Loucy (cell line): ENCODE results near the gene ITGB3.

Experiments
- H2AFZ ChIP-seq: fragments of 200-600 bp; sonication (generic); 2 replicates; pipeline ENCODE4 v1.6.0; 2016; ENCODE audit warnings: antibody characterized with exemption, mild to moderate bottlenecking, low read length, moderate library complexity
- H3F3A ChIP-seq: fragments of 200-600 bp; 2 replicates; pipeline ENCODE4 v1.6.0; 2016; ENCODE audit warnings: antibody characterized with exemption, low read depth, mild to moderate bottlenecking
- H3K27me3 ChIP-seq: fragments of 200-600 bp; sonication (generic); 2 replicates; pipeline ENCODE4 v1.6.1; 2014; ENCODE audit warnings: low read length, mild to moderate bottlenecking; ENCODE audit not compliant: insufficient read depth, poor library complexity, severe bottlenecking
- H3K36me3 ChIP-seq: fragments of 200-600 bp; sonication (generic); 2 replicates; pipeline ENCODE4 v1.6.1; 2016; ENCODE audit warnings: low read length; ENCODE audit not compliant: insufficient read depth
- H3K4me1 ChIP-seq: fragments of 200-600 bp; sonication (generic); 2 replicates; pipeline ENCODE4 v1.5.1; 2014; ENCODE audit warnings: low read length, mild to moderate bottlenecking; ENCODE audit not compliant: insufficient read depth, poor library complexity, severe bottlenecking
- H3K4me2 ChIP-seq: fragments of 200-600 bp; sonication (generic); 2 replicates; pipeline ENCODE4 v1.6.0; 2014; ENCODE audit warnings: antibody characterized with exemption, low read length, low read depth, mild to moderate bottlenecking; ENCODE audit not compliant: poor library complexity, severe bottlenecking
- H3K4me3 ChIP-seq: fragments of 200-600 bp; sonication (generic); 2 replicates; pipeline ENCODE4 v1.5.1; 2014; ENCODE audit warnings: low read length, mild to moderate bottlenecking, mixed read lengths; ENCODE audit not compliant: poor library complexity, severe bottlenecking
- H3K79me2 ChIP-seq: fragments of 200-600 bp; sonication (generic); 2 replicates; pipeline ENCODE4 v1.6.1; 2014; ENCODE audit warnings: low read length; ENCODE audit not compliant: insufficient read depth
- H3K9ac ChIP-seq: fragments of 200-600 bp; sonication (generic); 2 replicates; pipeline ENCODE4 v1.6.0; 2014; ENCODE audit warnings: mild to moderate bottlenecking, low read depth, low read length, moderate library complexity; ENCODE audit not compliant: poor library complexity, severe bottlenecking
- H3K9me2 ChIP-seq: fragments of 200-600 bp; sonication (generic); replicated peaks from 2 replicates; pipeline ENCODE4 v1.6.1; 2016; ENCODE audit warnings: low read depth, low read length, mixed read lengths
- H3K9me3 ChIP-seq: fragments of 200-600 bp; sonication (generic); 2 replicates; pipeline ENCODE4 v1.6.1; 2014; ENCODE audit warnings: mild to moderate bottlenecking, antibody characterized with exemption, low read length, low read depth; ENCODE audit not compliant: insufficient read depth
- H4K20me1 ChIP-seq: fragments of 200-600 bp; sonication (generic); 2 replicates; pipeline ENCODE4 v1.6.0; 2014; ENCODE audit warnings: antibody characterized with exemption, low read length, mild to moderate bottlenecking; ENCODE audit not compliant: insufficient read depth, poor library complexity, severe bottlenecking
- EZH2phosphoT487 ChIP-seq: fragments of 200-600 bp; IDR thresholded peaks from 2 replicates; pipeline ENCODE4 v1.6.1; 2018; ENCODE audit warnings: antibody characterized with exemption, mild to moderate bottlenecking, moderate library complexity, borderline replicate concordance
- TF ChIP-seq, protein P1 (sequence below): fragments of 200-600 bp; sonication (generic); conservative IDR thresholded peaks from 2 replicates; pipeline ENCODE4 v1.5.1; 2014; ENCODE audit warnings: mild to moderate bottlenecking, antibody characterized with exemption, low read length

Gene ITGB3

DNA sequence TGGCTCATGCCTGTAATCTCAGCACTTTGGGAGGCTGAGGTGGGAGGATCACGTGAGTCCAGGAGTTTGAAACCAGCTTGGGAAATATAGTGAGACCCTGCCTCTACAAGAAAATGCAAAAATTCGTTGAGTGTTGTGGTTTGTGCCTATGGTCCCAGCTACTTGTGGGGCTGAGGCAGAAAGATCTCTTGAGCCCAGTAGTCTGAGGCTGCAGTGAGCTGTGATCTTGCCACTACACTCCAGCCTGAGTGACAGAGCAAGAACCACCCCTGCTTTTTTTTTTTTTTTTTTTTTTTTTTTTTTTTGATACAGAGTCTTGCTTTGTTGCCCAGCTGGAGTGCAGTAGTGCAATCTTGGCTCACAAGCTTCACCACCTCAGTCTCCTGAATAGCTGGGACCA, 34.0 kb downstream of the ITGB3 start:
- H3F3A ChIP-seq: no peaks in the 10 kb centered on the region
- no peak overlapping the region for H2AFZ ChIP-seq
- no peaks in the 10 kb centered on the region for H3K9me3 ChIP-seq
- TF ChIP-seq EZH2phosphoT487: no peak
- no peaks in the 10 kb centered on the region for H3K9me2 ChIP-seq
- peaks cover 5% of the 10 kb centered on the region for H3K4me1 ChIP-seq
- no peak overlapping the region for H3K4me2 ChIP-seq
- H3K36me3 ChIP-seq: no peaks in the 10 kb centered on the region
- H3K27me3 ChIP-seq: no peaks in the 10 kb centered on the region
- H3K9ac ChIP-seq: no peak overlapping the region
- no peaks in the 10 kb centered on the region for H4K20me1 ChIP-seq
- H3K79me2 ChIP-seq: no peaks in the 10 kb centered on the region
- no peak overlapping the region for H3K4me3 ChIP-seq

DNA sequence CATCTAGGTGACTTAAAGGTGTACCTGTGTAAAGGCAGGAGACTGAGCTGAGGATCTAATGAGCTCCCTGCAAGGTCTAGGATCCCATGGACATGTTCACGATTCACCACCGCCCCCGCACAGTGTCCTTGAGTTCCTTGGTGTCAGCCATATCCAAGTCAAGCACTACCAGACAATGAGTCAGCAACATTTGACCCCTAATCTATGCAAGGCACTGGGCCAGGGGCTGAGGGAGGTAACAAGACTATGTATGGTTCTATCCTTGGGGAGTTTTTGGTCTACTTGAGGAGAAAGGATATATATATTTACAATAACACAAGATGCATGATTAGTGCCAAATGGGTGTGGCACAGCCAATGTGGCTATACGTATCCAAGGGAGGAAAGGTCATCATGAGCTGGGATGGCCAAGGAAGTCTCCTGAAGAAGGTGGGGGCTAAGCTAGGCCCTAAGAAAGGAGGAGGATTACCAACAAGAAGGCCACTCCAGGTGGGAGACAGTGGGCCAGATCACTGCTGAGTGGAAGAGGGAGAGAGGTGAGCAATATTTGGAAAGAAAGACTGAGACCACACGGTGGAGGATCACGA, 35.0 kb downstream of the ITGB3 start:
- TF ChIP-seq, protein P1, sequence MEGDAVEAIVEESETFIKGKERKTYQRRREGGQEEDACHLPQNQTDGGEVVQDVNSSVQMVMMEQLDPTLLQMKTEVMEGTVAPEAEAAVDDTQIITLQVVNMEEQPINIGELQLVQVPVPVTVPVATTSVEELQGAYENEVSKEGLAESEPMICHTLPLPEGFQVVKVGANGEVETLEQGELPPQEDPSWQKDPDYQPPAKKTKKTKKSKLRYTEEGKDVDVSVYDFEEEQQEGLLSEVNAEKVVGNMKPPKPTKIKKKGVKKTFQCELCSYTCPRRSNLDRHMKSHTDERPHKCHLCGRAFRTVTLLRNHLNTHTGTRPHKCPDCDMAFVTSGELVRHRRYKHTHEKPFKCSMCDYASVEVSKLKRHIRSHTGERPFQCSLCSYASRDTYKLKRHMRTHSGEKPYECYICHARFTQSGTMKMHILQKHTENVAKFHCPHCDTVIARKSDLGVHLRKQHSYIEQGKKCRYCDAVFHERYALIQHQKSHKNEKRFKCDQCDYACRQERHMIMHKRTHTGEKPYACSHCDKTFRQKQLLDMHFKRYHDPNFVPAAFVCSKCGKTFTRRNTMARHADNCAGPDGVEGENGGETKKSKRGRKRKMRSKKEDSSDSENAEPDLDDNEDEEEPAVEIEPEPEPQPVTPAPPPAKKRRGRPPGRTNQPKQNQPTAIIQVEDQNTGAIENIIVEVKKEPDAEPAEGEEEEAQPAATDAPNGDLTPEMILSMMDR: no peak
- TF ChIP-seq EZH2phosphoT487: no peak
- H3K36me3 ChIP-seq: no peaks in the 10 kb centered on the region
- no peak overlapping the region for H3K4me3 ChIP-seq
- no peaks in the 10 kb centered on the region for H3F3A ChIP-seq
- no peaks in the 10 kb centered on the region for H3K27me3 ChIP-seq
- H3K4me2 ChIP-seq: no peak overlapping the region
- H3K4me1 ChIP-seq: peaks cover 5% of the 10 kb centered on the region
- no peaks in the 10 kb centered on the region for H3K9me2 ChIP-seq
- no peaks in the 10 kb centered on the region for H4K20me1 ChIP-seq
- no peak overlapping the region for H2AFZ ChIP-seq
- no peaks in the 10 kb centered on the region for H3K79me2 ChIP-seq
- no peak overlapping the region for H3K9ac ChIP-seq
- H3K9me3 ChIP-seq: no peaks in the 10 kb centered on the region

DNA sequence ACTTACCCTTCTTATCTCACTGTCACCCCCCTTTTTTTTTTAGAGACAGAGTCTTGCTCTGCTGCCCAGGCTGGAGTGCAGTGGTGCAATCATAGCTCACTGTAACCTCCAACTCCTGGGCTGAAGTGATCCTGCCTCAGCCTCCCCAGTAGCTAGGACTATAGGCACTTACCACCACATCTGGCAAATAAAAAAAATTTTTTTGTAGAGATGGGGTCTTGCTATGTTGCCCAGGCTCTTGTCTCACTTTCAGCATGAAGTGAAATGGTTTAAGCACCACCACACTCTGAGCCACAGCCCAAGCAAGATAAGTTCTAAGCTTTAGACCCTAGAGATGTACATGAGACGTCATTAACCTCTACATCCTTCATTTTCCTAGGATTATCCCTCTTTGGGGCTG, 35.7 kb downstream of the ITGB3 start:
- Histone ChIP-seq H3K9ac (no peak overlapping the region), H3K9me3 (no peaks in the 10 kb centered on the region), H3F3A (no peaks in the 10 kb centered on the region), H3K27me3 (no peaks in the 10 kb centered on the region), H3K36me3 (no peaks in the 10 kb centered on the region), H4K20me1 (no peaks in the 10 kb centered on the region), H3K4me1 (peaks cover 5% of the 10 kb centered on the region), H3K79me2 (no peaks in the 10 kb centered on the region), H3K4me3 (no peak overlapping the region), H3K4me2 (no peak overlapping the region), H3K9me2 (no peaks in the 10 kb centered on the region), H2AFZ (no peak overlapping the region)
- TF ChIP-seq EZH2phosphoT487: no peak
- TF ChIP-seq, protein P1: no peak

DNA sequence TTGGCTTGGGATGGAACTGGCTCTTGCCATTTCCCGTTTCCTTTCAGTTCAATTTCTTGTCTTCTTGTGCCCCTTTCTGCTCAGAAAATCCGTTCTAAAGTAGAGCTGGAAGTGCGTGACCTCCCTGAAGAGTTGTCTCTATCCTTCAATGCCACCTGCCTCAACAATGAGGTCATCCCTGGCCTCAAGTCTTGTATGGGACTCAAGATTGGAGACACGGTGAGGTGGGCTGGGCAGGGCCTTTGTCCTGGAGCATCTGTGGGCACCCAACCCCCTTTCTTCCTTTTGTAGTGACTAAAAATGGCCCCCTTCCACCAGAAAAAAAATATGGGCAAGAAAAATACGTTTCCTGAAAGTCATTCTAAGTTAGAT, 37.2 kb downstream of the ITGB3 start:
- Histone ChIP-seq H3F3A (no peaks in the 10 kb centered on the region), H3K9ac (no peak overlapping the region), H3K79me2 (no peaks in the 10 kb centered on the region), H4K20me1 (no peaks in the 10 kb centered on the region), H2AFZ (no peak overlapping the region), H3K4me3 (no peak overlapping the region), H3K9me3 (no peaks in the 10 kb centered on the region), H3K27me3 (no peaks in the 10 kb centered on the region), H3K4me1 (peaks cover 5% of the 10 kb centered on the region), H3K9me2 (no peaks in the 10 kb centered on the region), H3K36me3 (no peaks in the 10 kb centered on the region), H3K4me2 (no peak overlapping the region)
- TF ChIP-seq, protein P1: no peak
- no peak for TF ChIP-seq EZH2phosphoT487
